Activated T-cell treated with anti-CD3 and anti-CD28 coated beads for 24 hours (primary cell): ENCODE results near the gene CHST5.
"Not testable (repeated sequence)": the region's sequence is repeated elsewhere in the genome, so short reads cannot be mapped to it uniquely, and the experiment has no call there.

Experiments
- DNase-seq: peaks from one replicate; pipeline ENCODE4 v3.0.0-alpha.2; 2020; ENCODE audit warnings: low read depth

CHST5 gene

DNA sequence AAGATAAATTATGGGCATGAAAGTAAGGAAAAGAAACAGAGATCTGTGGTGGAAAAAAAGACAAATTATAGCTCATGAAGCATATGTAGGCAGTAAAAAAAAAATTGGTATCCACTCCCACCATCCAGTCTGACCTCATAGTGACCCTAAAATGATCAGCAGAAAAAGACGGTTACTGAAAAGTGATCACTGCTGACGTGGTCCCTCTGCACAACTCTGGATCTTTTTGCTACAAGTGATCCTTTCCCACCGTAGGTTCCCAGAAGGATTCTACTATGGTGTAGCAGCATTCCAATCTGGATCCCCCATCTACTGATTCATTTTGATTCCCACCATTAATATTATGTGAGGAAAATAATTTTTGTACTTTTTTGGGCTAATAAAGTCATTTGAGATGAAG is 29.8 kb downstream of the CHST5 start:
- no peak for DNase-seq

DNA sequence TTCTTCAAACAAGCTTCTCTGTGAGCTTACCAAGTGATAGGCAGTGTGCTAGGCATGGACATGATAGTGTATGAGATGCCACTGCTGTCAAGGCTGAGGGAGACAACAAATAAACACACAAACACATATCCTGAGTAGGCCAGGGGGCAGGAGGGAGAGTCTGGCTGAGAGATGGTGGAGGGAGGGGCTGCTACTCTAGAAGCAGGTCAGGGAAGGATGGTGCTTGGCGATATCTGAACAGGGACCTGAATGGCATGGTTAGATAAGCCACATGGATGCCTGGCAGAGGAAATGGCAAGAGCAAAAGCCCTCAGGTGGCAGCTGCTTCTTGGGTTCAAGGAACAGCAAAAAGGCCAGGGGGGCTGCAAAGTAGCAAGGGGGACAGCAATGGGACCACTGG is 32.1 kb downstream of the CHST5 start:
- no peak for DNase-seq

DNA sequence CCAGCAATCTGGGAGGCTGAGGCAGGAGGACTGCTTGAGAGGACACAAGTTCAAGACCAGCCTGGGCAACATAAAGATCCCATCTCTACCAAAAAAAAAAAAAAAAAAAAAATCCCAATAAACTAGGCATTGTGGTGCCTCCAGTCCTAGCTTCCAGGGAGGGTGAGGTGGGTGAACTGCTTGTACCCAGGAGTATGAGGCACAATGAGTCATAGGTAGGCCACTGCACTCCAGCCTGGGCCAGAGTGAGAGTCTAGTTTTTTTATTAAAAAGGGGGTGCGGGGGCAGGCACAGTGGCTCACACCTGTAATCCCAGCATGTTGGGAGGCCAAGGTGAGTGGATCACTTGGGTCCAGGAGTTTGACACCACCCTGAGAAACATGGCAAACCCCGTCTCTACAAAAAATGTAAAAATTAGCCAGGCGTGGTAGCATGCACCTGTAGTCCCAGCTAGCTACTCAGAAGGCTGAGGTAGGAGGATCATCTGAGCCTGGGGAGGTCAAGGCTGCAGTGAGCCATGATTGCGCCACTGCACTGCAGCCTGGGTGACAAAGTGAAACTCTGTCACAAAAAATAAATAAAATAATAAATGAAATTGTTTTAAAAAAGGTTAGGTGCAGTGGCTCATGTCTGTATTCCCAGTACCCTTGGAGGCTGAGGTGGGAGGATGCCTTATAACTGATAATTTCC is 32.8 kb downstream of the CHST5 start:
- DNase-seq = no peak

DNA sequence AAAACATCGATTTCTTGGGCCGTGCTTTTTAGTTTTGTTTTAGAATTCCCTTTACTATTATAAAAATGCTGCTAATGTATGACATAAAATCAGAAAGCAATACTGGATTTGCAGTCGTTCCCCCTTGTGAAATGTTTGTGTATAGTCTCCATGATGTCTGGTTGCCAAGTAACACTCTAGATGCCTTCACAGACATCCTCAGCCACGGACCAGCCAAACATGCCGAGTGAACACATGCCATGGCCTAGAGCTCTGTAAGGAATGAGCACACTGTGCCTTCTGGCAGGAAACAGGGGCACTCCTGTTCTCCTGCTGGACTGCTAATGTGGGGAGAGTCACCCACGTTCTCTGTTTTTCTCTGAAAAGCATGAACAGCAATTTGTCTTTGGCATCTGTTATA is 34.1 kb downstream of the CHST5 start:
- not testable (repeated sequence) for DNase-seq

DNA sequence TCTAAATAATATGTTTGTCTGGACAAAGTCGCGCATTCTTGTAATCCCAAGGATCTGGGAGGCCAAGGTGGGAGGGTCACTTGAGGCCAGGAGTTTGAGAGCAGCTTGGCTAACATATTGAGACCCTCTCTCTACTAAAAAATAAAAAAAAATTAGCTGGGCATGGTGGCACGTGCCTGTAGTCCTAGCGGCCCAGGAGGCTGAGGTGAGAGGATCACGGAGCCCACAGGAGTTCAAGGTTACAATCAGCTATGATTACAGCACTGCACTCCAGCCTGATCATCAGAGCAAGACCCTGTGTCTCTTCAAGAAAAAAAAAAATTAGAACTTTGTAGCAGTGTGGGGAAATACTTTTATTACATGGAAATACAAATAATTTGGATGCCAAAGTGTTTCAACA is 34.5 kb downstream of the CHST5 start:
- no peak for DNase-seq

DNA sequence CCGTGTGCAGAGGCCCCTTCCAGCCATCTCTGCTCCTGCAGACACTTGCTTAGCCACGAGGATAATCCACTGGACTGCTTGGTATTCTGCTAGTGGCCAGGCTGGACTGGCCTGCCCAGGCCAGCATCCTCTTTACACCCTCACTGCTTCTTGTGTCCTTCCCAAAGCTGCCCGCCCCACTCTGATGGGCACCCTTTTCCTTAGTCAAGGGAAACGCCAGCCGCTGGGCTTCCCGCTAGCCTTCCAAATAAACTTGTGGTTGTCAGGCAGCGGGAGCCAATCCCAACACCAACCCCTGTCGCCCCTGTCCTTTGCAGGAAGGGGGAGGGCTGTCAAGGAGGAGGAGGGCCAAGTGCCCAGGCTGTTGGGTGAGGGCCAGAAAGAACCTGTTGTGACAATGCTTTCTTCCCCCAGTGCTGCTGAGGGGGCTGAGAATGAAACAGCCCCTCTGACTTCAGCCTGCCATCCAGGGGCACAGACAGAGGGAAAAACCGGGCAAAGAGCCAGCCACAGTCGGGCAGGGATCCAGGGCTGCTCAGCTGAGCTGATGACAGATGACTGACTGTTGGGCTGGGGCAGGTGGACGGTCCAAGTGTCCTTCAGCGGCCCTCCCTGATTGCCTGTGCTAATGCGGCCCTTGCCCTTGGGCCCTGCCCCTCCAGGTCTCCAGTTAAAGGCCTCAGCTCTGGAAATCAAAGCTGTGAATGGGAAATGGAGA is 37.1 kb downstream of the CHST5 start:
- DNase-seq = not testable (repeated sequence)

DNA sequence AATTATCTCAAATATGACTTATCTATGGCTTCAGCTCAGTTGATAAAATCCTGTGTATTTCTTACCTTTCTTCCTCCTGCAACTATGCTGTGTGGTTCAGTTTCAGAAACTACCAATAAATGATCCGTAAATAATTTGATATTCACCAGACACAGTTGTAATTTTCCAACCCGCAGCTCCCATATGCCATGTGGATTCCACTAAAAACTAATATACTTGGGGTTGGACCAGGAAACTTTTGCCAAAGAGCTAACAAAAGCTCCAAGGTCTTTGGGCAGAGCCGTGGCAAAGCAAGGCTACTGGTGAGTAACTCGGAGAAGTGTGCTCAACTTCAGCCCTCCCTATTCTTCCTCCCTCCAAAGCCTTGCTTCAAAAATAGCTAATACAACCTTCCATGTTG is 38.4 kb downstream of the CHST5 start:
- no peak for DNase-seq

DNA sequence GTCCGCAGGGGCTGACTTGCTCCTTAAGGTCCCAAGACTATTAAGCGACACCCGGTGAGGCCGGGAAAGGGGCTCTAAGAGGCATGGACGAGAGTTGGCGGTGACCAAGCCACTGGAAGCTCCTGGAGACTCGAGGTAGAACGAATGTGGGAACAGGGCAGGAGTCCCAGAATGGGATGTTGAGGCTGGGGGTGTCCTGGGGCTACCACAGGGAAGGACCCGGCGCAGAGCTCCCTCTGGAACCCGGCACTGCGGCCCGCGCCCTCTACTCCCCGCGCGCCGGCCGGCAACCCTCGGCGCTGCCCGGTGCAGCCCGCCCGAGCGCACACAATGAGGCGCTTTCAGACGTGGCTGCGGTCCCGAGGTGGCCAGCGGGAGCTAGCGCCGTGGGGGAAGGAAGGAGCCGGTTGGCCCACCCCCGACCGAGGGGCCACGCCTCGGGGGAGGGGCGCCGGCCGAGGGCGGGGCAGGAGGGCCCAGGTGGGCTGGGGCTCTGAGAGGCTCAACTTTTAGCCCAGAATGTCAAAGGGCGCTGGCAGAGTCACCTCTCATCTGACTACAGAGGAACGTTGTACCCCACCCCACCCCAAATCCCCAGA is 40.7 kb downstream of the CHST5 start, which contains the start of gene CHST6:
Gene CHST6 (minus strand): TSS at position 366 of the 599 bp plus-strand sequence. CDS start 15,613 bp downstream, outside the sequence.
- peak; percentile 1 for DNase-seq

DNA sequence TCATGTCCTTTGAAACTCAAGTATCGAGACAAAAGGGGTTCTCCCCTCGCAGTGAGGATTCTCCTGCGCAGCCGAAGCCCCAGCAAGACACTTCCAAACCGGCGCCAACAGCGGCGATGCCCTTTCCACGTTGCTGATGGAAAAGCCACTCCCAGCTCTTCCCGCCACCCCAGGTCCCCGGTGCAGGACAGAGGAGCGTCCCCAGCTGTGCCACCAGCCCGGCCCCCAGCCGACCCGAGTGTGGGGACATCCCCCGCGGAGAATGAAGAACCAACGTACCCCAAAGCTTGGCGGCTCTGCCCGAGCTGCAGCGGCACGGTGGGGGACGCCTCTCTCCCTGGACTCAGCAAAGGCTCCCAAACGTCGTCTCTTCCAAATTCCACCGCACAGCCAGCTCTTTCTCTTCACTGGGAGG is 41.2 kb downstream of the CHST5 start:
- DNase-seq = no peak

DNA sequence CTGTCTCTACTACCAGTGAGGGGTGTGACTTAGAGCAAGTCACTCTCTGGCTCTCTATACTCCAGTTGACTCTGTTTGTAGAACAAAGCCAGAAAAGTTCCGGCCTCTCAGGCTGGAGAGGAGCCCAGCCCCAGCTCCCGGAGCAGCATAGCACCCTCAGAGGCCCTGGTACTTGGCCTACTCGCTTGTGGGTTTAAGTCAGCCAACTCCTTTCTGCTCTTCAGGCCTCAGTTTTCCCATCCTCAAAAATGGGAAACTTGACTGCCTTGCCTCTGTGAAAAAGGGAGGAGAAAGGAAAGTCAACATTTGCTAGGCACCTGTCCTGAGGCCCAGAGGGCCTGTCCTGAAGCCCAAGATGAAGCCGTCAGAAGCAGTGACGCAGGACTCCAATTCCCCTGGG is 41.7 kb downstream of the CHST5 start:
- DNase-seq = no peak

DNA sequence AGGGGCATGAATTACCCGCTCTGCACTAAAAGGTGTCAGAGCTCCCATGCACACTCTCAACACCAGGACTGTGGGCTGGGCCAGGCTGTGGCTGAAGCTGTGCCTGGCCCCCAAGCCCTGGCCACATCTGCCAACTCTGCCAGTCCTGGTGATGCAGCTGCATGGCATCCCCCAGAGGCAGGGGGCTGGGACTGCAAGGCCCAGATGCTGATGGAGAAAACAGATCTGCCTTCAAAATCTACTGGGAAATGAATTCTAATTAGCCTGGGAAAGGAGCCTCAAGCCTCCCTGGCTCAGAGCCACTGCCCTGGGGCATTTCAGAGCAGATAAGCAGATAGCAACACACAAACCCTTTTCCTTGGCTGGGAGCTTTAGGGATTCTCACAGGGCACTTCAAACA is 44.0 kb downstream of the CHST5 start:
- no peak for DNase-seq

DNA sequence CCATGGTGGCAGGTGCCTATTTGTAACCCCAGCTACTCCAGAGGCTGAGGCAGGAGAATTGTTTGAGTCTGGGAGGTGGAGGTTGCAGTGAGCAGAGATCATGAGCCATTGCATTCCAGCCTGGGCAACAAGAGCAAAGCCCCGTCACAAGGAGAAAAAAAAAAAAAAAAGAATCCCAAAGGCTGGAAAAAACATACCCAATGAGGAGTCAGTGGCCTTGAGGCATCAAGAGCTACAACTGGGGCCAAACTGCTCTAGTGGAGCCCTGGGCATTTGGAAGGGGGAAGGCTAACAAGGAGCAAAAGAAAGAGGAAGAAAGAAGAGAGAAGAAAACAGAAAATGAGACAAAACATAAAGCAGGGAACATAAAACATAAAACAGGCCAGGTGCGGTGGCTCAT is 47.6 kb downstream of the CHST5 start:
- no peak for DNase-seq

DNA sequence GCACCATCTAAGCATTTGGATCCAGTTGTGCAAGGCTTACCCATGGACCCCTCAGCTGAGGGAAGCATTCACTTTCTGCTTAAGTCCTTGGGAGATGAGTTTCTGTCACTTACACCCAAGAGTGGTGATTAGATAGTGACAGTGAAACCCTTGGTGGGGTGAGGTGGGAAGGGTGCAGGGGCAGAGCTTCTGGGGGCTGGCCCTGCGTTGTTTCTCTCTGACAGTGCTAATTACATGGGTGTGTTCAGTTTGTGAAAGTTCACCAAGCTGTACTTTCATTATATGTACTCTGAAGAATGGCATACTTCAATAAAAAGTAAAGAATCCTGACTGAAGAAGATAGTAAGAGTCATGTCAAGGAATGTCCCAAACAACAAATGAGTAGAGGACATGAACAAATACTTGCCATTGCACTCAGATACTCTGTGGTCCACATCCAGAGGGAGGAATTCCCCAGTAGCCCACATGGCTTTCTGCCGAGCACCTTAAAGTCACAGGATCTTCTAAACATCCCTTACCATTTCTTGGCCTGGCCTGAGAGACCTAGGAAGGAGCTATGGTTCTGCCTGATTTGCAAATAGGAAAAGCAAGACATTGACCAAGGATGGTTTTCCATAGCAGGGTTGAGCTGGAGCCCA is 49.1 kb downstream of the CHST5 start:
- DNase-seq = no peak

DNA sequence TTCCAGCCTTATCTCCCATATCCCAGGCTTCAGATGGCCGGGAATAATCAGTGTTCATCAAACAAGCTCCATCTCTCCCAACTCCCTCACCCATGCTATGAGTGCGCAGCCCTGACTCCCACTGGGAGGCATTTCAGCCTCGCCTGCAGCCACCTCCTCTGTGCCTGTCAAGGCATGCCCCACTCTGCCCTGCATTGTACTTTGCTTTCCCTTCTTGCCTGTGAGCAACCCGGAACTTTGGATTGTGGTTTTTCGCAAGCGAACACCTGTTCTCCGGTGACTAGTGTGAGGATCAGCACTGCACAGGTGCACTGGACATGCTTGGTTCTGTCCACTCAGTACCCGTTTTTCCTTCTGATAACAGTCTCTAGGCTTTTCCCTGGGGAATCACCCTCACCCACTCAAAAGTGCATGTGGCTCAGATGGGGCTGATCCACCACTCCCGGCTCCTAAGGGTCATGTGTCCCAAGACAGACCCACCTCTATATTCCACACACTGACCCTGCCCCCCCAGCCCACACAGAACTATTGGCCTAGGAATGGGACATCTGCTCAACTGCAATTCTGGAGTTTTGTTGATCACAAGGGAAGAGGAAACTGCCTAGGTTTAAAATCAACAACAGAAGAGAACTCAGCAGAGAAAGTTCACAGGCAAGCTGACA is 49.8 kb downstream of the CHST5 start:
- DNase-seq = no peak

DNA sequence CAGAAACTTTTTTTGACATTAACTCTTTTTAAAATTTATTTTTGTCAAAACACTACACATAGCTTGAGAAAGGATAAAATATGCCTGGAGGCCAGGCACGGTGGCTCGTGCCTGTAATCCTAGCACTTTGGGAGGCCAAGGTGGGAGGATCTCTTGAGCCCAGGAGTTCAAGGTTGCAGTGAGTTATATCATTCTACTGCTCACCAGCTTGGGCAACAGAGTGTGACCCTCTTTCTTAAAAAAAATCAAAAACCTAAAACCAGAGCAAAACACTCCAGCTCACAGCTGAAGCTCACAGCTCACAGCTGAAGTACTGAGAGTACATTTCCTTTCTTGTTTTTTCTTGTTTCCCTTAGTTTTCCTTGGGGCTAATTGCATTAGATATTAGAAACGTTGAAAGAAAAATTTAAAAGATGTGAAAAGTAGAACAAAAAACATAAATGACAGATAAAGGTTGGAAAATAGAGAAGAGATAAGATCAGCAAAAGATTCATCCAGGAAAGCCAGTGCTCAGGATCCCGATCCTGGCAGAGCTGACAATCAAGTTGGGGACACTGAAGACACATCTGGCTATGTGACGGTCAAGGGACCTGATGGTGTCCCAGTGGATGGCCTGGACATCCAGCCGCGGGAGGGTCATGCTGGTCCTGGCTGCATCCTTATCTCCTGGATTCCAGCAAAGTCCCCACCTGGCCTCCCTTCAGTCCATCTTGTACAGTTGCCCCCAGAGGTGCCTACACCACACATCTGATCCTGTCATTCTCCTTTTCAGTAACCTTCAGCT is 50.5 kb downstream of the CHST5 start:
- DNase-seq = no peak

DNA sequence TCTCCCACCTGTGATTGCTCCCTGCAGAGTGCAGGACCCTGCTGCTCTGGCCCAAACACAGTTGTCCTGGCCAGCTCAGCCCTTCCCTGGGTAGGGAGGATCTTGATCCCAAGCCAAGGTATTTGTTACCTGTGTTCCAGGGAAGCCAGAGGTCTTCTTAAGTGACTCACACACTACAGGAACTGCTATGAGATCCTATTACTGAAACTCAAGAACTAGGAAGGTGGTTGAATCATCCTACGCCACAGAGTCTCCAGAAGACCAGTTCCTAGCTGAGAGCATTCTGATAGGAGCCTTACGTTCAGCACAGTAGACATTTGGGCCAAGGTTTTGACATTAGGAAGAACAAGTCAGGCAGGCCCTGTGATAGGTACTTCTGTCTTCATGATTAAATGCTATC is 52.7 kb downstream of the CHST5 start:
- no peak for DNase-seq

DNA sequence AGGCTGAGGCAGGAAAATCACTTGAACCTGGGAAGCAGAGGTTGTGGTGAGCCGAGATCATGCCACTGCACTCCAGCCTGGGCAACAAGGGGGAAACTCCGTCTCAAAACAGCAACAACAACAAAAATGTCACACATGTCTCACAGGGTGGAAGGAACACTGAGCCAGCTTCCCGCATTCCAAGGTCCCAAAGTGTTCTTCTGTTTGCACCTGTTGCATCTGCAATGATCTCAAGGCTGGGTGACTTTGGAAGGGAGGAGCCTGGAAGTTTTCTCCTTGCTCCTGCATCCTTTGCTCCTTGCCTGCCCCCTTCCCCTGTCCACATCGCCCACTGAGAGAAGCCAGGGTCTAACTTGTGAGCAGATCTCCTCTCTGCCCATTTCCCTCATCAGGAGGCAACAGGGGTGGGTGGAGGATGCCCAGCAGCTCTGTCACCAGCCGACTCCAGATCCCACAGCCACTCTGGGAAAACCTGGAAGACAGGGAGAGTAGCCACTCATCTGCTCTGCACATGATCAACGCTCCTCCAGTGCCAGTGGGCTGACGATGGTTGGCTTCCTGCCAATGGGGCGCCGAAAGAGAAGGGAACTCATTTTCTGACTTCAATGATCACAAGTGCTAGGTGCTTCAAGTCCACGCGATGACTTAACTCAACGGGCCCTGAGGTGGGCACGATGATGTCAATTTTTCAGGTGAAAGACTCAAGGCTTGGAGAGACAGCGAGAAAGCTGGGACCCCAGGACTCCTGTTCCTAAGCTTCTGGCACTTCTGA is 53.3 kb downstream of the CHST5 start:
- DNase-seq = no peak

DNA sequence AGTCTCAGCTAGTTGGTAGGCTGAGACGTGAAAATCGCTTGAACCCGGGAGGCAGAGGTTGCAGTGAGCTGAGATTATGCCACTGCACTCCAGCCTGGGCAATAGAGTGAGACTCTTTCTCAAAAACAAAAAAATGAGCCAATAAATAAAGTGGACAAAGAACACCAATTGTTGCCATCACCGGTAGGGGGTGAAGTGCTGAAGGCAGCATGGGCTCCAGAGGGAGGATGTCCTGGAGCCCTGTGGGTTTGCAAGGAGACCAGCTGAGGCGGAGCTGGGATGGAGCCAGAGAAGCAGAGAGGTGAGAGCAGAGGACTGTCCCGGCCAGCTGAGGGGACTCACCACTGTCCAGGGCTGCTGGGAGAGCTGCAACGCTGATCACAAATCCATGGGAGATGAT is 54.4 kb downstream of the CHST5 start:
- no peak for DNase-seq

DNA sequence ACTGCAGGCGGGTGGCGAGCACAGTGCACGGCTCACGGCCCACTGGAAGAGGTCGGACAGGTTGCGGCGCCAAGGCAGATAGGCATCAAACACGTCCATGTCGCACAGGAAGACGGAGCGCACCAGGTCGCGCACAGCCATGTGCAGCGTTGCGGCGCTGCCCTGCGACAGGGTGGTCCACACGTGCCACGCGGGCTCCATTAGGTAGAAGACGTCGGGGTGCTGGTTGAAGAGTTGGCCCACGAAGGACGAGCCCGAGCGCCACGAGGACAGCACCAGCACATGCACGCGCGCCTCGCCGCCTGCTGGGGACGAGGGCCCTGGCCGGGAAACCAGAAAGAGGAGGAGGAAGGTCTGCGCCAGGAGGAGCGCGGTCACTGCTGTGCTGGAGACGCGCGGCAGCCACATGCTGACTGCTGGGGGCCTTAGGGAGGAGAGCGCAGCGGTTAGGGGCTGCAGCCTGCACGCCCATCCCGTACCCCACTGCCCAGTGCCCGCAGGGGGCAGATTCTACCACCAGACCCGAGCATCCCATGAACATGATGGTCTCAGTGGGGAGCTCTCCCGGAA is 56.4 kb downstream of the CHST5 start:
- DNase-seq = no peak
